HepG2 (cell line): Measurements from ENCODE around the gene ANTXR1. TPM values are rescaled to one million over a fixed set of nuclear protein-coding genes. Genes with fewer than 3 reads are reported as not detected.

Experiments
- CEBPB ChIP-seq: IDR thresholded peaks from 2 replicates; pipeline ENCODE4 v1.6.1; 2011; ENCODE audit warnings: low read depth, low read length, improper control_type of control experiment, borderline replicate concordance
- ELF3 ChIP-seq: IDR thresholded peaks from 2 replicates; pipeline ENCODE4 v1.6.1; 2016; ENCODE audit warnings: missing genetic modification reagents, missing compliant biosample characterization
- EP300 ChIP-seq, 3 experiments: sonication (generic) in 1 of 3; formaldehyde crosslinking in 1 of 3; IDR thresholded peaks; 2 replicates each; pipeline versions ENCODE4 v1.5.1 to v1.6.1; 2011 to 2020; ENCODE audit warnings: low read depth in 2 of 3, low read length in 2 of 3, borderline replicate concordance in 1 of 3, improper control_type of control experiment in 1 of 3, mild to moderate bottlenecking in 1 of 3, missing genetic modification reagents in 1 of 3, moderate library complexity in 1 of 3
- FIP1L1 ChIP-seq: fragments of 200-400 bp; formaldehyde crosslinking; IDR thresholded peaks from 2 replicates; pipeline ENCODE4 v1.6.1; 2018; ENCODE audit warnings: low read depth, mild to moderate bottlenecking, low read length, moderate library complexity, borderline replicate concordance; ENCODE audit not compliant: insufficient read depth
- FOSL1 ChIP-seq: sonication (generic); formaldehyde crosslinking; IDR thresholded peaks from 2 replicates; pipeline ENCODE4 v1.9.0; 2021; ENCODE audit warnings: missing genetic modification reagents, borderline replicate concordance
- FOXA1 ChIP-seq, 2 experiments: fragments of 450-650 bp in 1 of 2; sonication (generic) in 1 of 2; formaldehyde crosslinking in 1 of 2; IDR thresholded peaks; 2 replicates each; pipeline versions ENCODE4 v1.4.0 to v1.6.1; 2016 to 2020; ENCODE audit warnings: missing genetic modification reagents in 1 of 2
- FOXA3 ChIP-seq: IDR thresholded peaks from 2 replicates; pipeline ENCODE4 v1.6.1; 2016; ENCODE audit warnings: missing genetic modification reagents, missing compliant biosample characterization
- MEIS2 ChIP-seq: sonication (generic); formaldehyde crosslinking; IDR thresholded peaks from 2 replicates; pipeline ENCODE4 v1.9.0; 2021; ENCODE audit warnings: mild to moderate bottlenecking, missing genetic modification reagents
- NCOR1 ChIP-seq: fragments of 200-600 bp; sonication (generic); IDR thresholded peaks from 2 replicates; pipeline ENCODE4 v1.7.0; 2017; ENCODE audit warnings: antibody characterized with exemption, low read length, borderline replicate concordance
- NFE2 ChIP-seq: sonication (generic); formaldehyde crosslinking; IDR thresholded peaks from 2 replicates; pipeline ENCODE4 v1.4.0; 2020; ENCODE audit warnings: missing genetic modification reagents
- PAF1 ChIP-seq: IDR thresholded peaks from 2 replicates; pipeline ENCODE4 v1.6.1; 2016; ENCODE audit warnings: missing genetic modification reagents, missing compliant biosample characterization
- RFX3 ChIP-seq: IDR thresholded peaks from 2 replicates; pipeline ENCODE4 v1.6.1; 2016; ENCODE audit warnings: missing biosample characterization, missing genetic modification reagents
- RXRB ChIP-seq: IDR thresholded peaks from 2 replicates; pipeline ENCODE4 v1.6.1; 2016; ENCODE audit warnings: borderline replicate concordance, missing genetic modification reagents, missing compliant biosample characterization
- SSRP1 ChIP-seq: IDR thresholded peaks from 2 replicates; pipeline ENCODE4 v1.6.1; 2016; ENCODE audit warnings: control low read depth
- ZNF230 ChIP-seq: sonication (generic); formaldehyde crosslinking; IDR thresholded peaks from 2 replicates; pipeline ENCODE4 v1.4.0; 2020; ENCODE audit warnings: mild to moderate bottlenecking, missing genetic modification reagents
- ZNF256 ChIP-seq: sonication (generic); formaldehyde crosslinking; conservative IDR thresholded peaks from 2 replicates; pipeline ENCODE4 v1.4.0; 2020; ENCODE audit warnings: missing genetic modification reagents
- ZNF556 ChIP-seq: sonication (generic); formaldehyde crosslinking; IDR thresholded peaks from 2 replicates; pipeline ENCODE4 v1.4.0; 2020; ENCODE audit warnings: mild to moderate bottlenecking, missing genetic modification reagents, borderline replicate concordance
- ZNF577 ChIP-seq: sonication (generic); formaldehyde crosslinking; IDR thresholded peaks from 2 replicates; pipeline ENCODE4 v1.4.0; 2020; ENCODE audit warnings: mild to moderate bottlenecking, low read depth, missing genetic modification reagents, borderline replicate concordance
- ZNF605 ChIP-seq: sonication (generic); formaldehyde crosslinking; IDR thresholded peaks from 2 replicates; pipeline ENCODE4 v1.8.0; 2022; ENCODE audit warnings: mild to moderate bottlenecking, missing genetic modification reagents
- ZNF720 ChIP-seq: sonication (generic); formaldehyde crosslinking; IDR thresholded peaks from 2 replicates; pipeline ENCODE4 v1.4.0; 2020; ENCODE audit warnings: missing genetic modification reagents
- polyA plus RNA-seq, 8 experiments: library from polyadenylated mRNA; depleted of rRNA in 3 of 8; stranded (reverse) in 7 of 8; unstranded in 1 of 8; fragments of >200 nt; fragmentation: Illumina TruSeq in 4 of 8; extraction: Trizol in 4 of 8; gene quantifications; 2 replicates each; pipeline versions ENCODE4 v1.2.1 to v1.2.3, GENCODE V29; 2011 to 2016; ENCODE audit warnings: low read depth in 4 of 8, missing spikeins in 1 of 8, mixed read lengths in 1 of 8; ENCODE audit not compliant: insufficient read depth in 1 of 8
- total RNA-seq, 5 experiments: library from RNA; depleted of rRNA; stranded (reverse); fragments of >200 nt; fragmentation: Illumina TruSeq; extraction: Trizol; gene quantifications; 2 replicates each; pipeline ENCODE4 v1.2.3, GENCODE V29; 2016; ENCODE audit warnings: low read depth in 1 of 5
- TF ChIP-seq, protein P1 (sequence below): sonication (generic); formaldehyde crosslinking; IDR thresholded peaks from 2 replicates; pipeline ENCODE4 v1.5.0; 2020; ENCODE audit warnings: missing genetic modification reagents
- TF ChIP-seq, protein P2 (sequence below): IDR thresholded peaks from 2 replicates; pipeline ENCODE4 v1.6.1; 2012; ENCODE audit warnings: low read depth, low read length, improper control_type of control experiment
- TF ChIP-seq, protein P3 (sequence below): fragments of 450-650 bp; IDR thresholded peaks from 2 replicates; pipeline ENCODE4 v1.6.1; 2017
- TF ChIP-seq, protein P4 (sequence below): IDR thresholded peaks from 2 replicates; pipeline ENCODE4 v1.6.1; 2016
- TF ChIP-seq, protein P5 (sequence below), 2 experiments: fragments of 450-650 bp in 1 of 2; sonication (generic) in 1 of 2; formaldehyde crosslinking; IDR thresholded peaks; 2 replicates each; pipeline versions ENCODE4 v1.5.0 to v1.8.0; 2020 to 2022; ENCODE audit warnings: mild to moderate bottlenecking in 1 of 2, missing genetic modification reagents in 1 of 2

The ANTXR1 gene
- total and polyA plus RNA-seq, 2 of the 13 experiments (the other 11 are each of a cell fraction or from before 2014, with no cell fraction given) = 4.5 to 12.7 TPM

DNA sequence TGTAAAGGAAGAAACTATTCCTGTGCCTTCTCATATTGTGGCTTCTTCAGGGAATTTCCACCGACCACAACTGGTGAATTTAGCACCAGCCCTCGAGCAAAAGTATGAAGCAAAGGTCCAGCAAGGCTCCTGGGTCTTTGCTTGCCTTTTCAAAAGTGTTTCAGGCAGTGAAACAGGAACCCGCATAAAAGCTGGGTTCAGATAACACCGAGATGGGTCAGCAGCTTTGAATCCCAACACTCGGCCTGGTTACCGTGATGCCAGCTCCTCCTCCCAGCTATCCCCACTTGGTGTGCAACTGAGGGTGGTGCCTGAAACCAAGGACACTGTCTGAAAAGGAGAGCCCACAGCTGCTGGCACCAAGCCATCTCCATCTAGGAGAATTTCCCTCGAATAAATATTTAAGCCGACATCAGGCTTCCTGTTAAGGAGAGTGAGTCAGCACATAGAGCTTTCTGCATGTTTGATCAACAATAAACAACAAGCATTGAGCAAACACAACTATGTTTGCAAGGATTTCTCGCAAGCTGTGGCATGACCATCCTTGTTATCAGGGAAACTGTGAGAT lies 69.5 kb downstream of the ANTXR1 start (continued):
- TF ChIP-seq MEIS2 (CRISPR knock-in tag) (0 out of 2 replicates have a peak, but pooled peaks have one; percentile 19), NFE2 (CRISPR knock-in tag) (peak; percentile 88), ZNF256 (CRISPR knock-in tag) (no peak), ZNF720 (no peak), SSRP1 (CRISPR knock-in tag) (no peak), FOXA1 (IDR thresholded peaks at IDR 0.05) (no peak), FOXA1 (CRISPR knock-in tag; IDR thresholded peaks at IDR 0.05) (peak; percentile 86), FIP1L1 (0 out of 2 replicates have a peak, but pooled peaks have one; percentile 36), FOSL1 (CRISPR knock-in tag) (peak; percentile 60; the same call in 1 of the 2 replicates), PAF1 (no peak), ZNF605 (CRISPR knock-in tag) (peak; percentile 30; the same call in 1 of the 2 replicates), RXRB (peak; percentile 77), ZNF577 (CRISPR knock-in tag) (no peak), FOXA3 (CRISPR knock-in tag) (peak; percentile 95), RFX3 (CRISPR knock-in tag) (no peak), NCOR1 (no peak; the same call in 1 of the 2 replicates), EP300 (IDR thresholded peaks at IDR 0.05; ENCODE audit: low read depth in 2 of 2, low read length in 2 of 2) (peak in 1 of 2 experiments; percentile 94; a peak in 3 of 4 replicates), EP300 (CRISPR knock-in tag; IDR thresholded peaks at IDR 0.05; ENCODE audit: borderline replicate concordance) (peak; percentile 84), ZNF230 (0 out of 2 replicates have a peak, but pooled peaks have one; percentile 58), ZNF556 (CRISPR knock-in tag) (peak; percentile 62; the same call in 1 of the 2 replicates), ELF3 (peak; percentile 92), CEBPB (peak; percentile 63; the same call in 1 of the 2 replicates)
- TF ChIP-seq, protein P1, sequence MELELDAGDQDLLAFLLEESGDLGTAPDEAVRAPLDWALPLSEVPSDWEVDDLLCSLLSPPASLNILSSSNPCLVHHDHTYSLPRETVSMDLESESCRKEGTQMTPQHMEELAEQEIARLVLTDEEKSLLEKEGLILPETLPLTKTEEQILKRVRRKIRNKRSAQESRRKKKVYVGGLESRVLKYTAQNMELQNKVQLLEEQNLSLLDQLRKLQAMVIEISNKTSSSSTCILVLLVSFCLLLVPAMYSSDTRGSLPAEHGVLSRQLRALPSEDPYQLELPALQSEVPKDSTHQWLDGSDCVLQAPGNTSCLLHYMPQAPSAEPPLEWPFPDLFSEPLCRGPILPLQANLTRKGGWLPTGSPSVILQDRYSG (CRISPR knock-in tag) = no peak
- TF ChIP-seq, protein P2, sequence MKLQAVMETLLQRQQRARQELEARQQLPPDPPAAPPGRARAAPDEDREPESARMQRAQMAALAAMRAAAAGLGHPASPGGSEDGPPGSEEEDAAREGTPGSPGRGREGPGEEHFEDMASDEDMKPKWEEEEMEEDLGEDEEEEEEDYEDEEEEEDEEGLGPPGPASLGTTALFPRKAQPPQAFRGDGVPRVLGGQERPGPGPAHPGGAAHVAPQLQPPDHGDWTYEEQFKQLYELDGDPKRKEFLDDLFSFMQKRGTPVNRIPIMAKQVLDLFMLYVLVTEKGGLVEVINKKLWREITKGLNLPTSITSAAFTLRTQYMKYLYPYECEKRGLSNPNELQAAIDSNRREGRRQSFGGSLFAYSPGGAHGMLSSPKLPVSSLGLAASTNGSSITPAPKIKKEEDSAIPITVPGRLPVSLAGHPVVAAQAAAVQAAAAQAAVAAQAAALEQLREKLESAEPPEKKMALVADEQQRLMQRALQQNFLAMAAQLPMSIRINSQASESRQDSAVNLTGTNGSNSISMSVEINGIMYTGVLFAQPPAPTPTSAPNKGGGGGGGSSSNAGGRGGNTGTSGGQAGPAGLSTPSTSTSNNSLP = peak; percentile 79; the same call in 1 of the 2 replicates
- TF ChIP-seq, protein P3, sequence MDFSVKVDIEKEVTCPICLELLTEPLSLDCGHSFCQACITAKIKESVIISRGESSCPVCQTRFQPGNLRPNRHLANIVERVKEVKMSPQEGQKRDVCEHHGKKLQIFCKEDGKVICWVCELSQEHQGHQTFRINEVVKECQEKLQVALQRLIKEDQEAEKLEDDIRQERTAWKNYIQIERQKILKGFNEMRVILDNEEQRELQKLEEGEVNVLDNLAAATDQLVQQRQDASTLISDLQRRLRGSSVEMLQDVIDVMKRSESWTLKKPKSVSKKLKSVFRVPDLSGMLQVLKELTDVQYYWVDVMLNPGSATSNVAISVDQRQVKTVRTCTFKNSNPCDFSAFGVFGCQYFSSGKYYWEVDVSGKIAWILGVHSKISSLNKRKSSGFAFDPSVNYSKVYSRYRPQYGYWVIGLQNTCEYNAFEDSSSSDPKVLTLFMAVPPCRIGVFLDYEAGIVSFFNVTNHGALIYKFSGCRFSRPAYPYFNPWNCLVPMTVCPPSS = no peak
- TF ChIP-seq, protein P4, sequence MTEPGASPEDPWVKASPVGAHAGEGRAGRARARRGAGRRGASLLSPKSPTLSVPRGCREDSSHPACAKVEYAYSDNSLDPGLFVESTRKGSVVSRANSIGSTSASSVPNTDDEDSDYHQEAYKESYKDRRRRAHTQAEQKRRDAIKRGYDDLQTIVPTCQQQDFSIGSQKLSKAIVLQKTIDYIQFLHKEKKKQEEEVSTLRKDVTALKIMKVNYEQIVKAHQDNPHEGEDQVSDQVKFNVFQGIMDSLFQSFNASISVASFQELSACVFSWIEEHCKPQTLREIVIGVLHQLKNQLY (CRISPR knock-in tag) = peak; percentile 59; the same call in 1 of the 2 replicates
- TF ChIP-seq, protein P5, sequence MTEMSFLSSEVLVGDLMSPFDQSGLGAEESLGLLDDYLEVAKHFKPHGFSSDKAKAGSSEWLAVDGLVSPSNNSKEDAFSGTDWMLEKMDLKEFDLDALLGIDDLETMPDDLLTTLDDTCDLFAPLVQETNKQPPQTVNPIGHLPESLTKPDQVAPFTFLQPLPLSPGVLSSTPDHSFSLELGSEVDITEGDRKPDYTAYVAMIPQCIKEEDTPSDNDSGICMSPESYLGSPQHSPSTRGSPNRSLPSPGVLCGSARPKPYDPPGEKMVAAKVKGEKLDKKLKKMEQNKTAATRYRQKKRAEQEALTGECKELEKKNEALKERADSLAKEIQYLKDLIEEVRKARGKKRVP (CRISPR knock-in tag; IDR thresholded peaks at IDR 0.05) = peak in 1 of 2 experiments; percentile 69; a peak in 1 of 4 replicates
